ENCODE results near the gene ZCCHC7.

The ZCCHC7 gene

DNA sequence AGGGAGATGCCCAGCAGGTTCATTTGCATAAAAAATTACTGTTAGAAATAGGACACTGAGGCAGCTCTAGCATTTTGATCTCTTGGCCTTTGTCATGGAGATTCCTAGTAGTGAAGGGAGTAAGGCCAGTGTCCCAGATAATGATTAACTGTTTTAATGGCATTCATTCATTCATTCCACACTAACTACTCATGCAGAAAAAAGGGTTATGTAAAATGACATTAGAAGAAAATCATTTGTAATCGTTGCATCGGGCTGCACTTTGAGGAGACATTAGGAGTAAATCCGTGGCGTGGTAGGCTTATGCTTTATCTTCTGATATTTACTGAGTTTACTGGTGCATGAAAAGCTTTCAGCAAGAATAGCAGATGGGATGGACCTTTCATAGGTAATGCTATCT is 219.5 kb downstream of the ZCCHC7 start:
- no peak for DNase-seq (ENCODE audit: low read depth)

DNA sequence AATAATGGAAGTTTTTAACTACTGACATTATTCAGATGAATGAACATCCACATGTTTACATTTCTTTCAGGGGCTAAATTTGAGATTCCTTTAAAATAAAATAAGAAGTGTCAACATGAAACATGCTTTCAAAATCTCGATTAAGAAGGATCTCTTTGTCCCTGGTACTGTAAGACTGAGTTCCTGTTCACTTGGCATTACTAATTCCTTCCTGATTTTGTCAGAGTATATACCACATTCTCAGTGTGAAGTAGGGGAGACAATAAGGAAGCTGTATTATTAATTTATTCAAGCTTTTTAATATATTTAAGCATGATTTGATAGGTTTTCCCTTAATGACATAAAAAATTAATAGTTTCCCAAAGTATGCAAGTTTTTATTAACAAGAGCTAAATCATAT is 220.6 kb downstream of the ZCCHC7 start:
- DNase-seq (ENCODE audit: low read depth) = no peak

DNA sequence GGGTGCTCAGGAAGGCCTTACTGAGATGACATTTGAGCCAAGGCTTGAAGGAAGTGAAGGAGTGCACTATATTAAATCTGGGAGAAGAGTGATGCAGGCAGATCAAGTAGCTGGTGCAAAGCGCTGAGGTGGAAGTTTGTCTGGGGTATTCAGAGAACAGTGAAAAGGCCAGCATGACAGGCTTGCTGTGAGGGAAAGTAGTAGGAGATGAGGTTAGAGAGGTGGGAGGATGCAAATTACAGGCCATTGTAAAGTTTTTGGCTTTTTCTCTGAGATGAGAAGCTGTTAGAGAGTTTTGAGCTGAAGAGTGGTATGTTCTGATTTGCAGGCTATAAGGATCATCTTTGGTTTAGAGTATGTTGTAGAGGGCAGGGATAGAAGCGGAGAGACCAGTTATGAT is 221.3 kb downstream of the ZCCHC7 start:
- no peak for DNase-seq (ENCODE audit: low read depth)

DNA sequence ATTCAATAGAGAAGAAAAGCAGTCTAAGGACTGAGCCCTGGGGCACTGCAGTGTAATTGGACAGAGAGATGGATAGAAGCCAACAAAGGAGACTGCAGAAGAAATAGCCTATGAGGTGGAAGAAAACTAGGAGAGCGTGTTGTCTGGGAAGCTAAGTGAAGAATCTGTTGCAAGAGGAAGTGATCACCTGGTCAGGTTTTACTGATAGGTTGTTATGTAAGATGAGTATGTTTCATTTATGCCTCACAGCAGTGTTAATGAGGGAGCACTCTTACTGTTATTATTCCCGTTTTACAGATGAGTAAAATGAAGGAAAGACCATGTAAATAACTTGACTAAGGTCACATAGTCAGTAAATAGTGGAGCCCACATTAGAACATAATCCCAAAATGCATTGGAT is 222.1 kb downstream of the ZCCHC7 start:
- DNase-seq (ENCODE audit: low read depth) = no peak

DNA sequence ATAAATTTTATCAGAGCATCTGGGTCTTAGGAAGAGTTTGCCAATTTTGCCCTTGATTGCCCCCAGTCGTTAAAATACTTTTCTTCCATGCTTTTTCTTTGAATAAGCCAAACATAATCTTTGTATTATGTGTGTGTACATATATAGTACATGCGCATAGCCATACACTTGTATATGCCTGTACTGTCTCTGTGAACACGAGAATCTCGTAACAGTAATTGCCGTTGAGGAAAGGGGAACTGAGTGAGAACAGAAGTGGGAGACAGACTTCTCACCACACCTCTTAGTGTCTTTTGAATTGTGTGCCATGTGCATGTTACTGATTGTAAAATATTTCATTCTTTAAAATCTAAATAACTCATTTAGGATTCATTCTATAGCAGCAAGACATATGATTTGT is 222.5 kb downstream of the ZCCHC7 start:
- DNase-seq (ENCODE audit: low read depth) = no peak

DNA sequence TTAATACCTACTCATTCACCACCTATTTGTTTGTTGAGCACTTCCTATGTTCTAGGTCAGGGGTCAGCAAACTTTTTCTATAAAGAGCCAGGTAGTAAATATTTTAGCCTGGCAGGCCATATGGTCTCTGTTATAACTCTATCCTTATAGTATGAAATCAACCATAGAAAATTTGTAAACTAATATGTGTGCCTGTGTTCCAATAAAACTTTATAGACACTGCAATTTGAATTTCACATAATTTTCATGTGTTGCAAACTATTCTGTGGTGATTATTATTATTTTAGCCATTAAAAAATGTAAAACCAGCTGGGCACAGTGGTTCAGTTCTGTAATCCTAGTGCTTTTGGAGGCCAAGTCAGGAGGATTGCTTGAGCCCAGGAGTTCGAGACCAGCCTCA is 223.3 kb downstream of the ZCCHC7 start:
- DNase-seq (ENCODE audit: low read depth) = no peak

DNA sequence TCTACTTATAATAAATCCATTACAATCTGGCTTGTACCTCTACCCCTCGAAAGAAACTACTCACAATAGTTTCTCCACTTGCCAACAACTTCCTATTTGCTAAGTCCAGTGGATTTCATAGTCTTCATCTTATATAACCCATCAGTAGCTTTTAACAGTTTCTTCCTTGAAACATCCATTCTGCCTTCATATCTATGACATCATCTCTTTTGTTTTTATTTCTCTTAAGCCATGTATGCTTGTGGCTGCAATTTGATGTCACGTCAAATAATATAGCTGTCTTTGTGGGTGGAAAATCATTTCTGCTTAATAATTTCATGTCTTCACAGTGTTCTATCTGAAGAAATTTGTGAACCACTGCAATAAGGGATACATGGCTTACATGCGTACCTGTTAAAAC is 224.7 kb downstream of the ZCCHC7 start:
- DNase-seq (ENCODE audit: low read depth) = no peak

DNA sequence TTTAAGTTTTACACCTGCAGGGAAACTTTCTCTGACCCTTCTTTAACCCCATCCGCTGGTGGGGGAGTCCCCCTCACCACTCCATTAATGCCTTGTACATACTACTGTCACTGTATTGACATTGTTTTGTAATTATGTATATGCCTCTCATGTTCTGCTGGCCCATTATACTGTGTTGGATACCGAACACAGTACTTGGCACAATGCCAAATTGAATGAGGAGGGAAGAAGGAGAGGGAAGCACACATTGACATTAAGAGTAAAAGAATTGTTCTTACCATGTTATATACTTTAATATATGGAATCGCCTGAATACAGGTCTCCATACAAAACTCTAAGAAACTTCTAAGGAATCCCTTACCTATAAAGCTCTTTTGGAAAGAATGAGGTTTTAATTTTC is 228.5 kb downstream of the ZCCHC7 start:
- DNase-seq (ENCODE audit: low read depth) = no peak

DNA sequence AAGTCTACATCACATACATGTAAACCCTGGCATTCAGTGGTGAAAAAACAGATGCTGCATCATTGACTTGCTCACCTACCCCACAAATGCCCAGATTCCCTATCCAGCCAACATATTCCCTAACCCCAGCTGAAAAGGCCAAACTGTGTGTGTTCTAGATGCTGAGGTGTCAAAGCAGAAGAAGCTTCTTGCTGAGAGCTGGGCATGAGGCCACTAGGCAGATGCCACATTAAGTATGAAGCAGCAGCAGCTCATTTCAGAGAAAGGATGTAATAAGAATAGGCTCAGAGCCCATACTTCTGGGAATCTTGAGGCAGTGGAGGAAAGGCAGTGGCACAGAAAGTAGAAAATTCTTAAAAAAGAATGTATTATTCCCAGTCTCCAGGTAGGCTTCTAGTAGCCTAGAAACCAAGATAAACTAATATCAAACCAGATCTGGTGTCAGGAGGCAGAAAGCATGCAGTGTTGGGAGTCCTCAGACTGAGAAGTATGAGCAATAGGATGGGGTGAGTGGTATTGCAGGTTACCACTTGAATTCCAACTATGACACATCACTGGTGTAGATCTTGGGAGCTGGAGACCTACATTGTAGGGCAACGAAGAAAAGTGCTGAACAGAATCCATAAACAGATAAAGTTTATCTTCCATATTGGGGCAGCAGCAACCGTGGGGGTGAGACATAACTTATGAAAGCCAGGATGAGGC is 230.3 kb downstream of the ZCCHC7 start:
- peak; percentile 41 for DNase-seq (ENCODE audit: low read depth)

DNA sequence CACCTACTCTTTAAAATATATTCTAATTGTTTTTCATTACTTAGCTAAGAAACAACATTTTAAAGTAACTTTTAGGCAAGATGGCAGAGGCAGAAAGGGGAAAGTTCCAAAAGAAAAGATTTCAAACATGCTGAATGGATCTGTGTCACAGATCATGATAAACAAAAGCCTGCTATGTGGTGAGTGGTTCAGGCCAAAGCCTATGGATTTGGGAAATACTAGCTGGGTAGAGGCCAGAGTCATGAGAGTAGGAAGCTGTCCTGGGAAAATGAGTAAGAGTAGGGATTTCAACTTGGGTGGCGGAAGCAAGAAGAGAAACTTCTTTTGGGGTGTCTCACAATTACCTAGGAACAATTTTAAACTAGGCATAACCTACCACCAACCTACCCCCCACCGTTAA is 233.4 kb downstream of the ZCCHC7 start:
- DNase-seq (ENCODE audit: low read depth) = no peak

DNA sequence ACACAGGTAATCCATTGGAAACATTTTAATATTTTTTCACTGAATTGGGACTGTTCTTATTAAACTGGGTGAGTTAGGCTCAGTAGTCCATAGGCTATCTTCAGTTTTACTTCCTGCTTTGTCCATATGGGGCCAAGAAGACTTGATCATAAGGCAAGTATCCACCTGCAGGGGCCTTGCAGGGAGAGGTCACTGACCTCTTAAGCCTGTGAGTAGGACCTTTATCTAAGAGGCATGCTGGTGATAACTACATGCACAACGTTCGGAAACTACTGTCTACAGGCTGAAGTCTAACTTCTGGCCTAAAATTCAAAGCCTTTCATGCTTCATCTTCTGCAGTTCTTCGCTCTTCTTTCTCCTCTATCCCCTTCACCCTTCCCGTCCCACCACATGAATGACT is 242.1 kb downstream of the ZCCHC7 start:
- no peak for DNase-seq (ENCODE audit: low read depth)

DNA sequence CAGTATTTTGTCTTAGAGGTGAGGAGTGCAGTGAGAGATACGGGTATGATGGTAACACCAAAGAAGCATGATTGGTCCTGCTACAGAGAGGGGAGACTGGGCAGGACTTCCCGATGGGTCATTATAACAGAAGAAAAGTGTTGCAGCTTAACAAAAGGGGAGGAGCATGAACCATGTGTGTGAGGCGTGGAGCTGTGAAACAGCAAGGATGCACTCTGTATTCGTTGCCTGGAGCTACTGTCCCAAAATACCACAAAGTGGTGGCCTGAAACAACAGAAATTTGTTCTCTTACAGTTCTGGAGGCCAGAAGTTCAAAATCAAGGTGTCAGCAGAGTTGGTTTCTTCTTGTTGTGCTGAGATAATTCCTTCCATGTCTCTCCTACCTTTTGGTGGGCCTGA is 242.8 kb downstream of the ZCCHC7 start:
- DNase-seq (ENCODE audit: low read depth) = no peak

DNA sequence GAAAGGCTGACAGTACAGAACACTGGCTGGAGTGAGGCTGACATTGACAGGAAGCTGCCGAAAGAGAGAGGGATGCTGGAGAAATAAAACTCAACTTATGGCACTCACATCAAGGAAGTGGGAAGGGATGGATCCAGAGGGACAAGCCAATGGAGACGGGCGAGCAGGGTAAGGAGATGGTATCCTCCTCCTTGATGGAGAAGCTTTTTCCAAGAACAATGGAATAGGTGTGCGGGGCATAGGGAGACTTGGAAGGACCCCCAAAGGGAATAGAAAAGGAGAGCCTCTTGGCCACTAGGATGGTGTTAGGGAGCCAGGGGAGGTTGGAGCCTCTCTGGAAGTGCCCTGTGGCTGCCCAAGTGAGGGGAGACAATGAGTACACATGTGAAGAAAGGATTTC is 243.8 kb downstream of the ZCCHC7 start:
- no peak for DNase-seq (ENCODE audit: low read depth)

DNA sequence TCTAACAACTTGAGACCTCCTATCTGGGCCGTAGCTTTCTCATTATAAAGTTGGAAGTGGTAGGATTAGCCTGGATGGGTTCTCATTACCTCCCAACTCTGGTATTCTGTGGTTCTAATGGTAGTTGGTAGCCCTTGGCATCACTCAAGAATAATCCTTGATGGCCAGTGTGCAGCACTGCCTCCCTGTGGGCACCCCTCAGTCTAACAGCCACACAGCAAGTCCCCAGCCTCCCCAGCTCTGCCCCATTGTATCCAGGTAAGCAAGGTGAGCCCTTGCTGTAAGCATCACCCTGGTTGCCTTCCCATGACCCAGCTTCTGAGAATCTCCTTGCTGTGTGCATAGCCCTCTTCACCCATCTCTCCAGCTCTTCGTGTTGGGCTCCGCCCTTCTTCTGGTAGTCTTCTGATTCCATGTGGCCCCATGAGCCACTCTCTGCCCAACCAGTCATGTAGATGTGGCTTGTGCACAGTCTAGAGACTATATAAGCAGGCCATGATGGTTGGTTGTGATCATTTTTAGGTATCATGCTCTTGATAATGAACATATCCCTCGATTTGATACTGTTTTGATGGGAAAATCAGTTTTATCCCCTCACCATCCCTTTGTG is 244.5 kb downstream of the ZCCHC7 start:
- DNase-seq (ENCODE audit: low read depth) = peak; percentile 4

DNA sequence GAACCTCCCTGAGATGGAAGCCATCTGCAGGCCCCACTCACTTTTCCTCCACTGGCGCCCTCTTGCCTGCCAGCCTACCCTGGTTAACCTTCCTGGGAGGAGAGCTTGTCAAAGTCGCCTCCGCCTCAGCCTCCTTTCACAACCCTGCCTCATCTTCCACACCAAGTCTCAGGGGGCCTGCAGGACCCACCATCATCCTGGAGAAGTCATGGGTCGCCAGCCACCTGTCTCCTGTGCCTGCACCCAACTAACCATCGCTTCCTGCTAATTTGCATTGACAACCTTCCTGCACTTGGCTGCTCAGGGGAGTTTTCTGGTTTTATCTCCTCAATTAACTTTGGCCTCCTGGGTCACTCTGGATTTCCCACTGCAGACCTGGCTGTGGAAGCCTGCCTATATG is 249.3 kb downstream of the ZCCHC7 start:
- no peak for DNase-seq (ENCODE audit: low read depth)

DNA sequence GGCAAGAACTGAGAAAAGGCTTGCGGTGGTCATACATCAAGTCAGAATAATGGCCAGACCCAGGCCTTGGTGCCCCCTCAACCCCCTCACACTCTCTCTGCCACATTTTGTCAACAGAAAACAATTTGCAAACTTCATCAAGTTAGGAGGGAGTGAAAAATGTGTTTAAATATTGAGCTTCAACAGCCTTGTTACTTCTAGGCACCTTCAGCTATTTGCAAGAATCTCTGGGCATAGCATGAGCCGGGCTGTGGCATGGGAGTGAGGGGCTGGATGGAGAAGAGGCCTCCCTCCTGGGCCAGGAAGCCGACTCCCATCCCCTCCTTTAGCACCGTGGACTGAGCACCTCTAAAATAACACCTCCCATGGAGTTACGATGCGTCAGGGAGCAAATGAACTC is 249.9 kb downstream of the ZCCHC7 start:
- DNase-seq (ENCODE audit: low read depth) = no peak

DNA sequence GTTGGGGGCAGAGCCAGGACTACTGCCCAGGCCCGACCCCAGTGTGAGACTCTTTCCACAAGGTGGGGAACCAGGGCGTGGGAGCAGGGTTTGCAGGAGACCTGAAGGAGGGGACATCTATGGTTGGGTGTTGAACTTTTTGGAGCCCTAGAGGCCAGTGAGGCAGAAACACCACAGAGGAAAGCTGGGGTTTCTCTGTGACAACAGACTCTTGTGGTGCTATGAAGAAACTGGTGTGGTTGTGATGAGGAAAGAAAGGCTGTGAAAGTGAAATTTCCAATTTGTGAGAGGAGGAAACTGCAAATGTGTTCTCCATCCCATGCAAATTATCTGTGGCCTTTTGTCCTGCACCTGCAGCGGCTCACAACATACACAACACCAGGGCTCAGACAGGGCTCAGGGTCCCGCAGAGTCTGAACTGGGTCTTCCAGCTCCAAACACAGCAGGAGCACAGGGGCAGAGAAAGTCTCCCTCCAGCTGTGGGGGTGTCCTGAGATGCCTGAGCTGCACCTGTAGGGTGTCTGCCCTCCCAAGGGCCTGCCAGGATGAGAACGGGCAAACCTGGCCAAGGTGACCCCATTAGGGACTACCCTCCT is 250.7 kb downstream of the ZCCHC7 start:
- no peak for DNase-seq (ENCODE audit: low read depth)

DNA sequence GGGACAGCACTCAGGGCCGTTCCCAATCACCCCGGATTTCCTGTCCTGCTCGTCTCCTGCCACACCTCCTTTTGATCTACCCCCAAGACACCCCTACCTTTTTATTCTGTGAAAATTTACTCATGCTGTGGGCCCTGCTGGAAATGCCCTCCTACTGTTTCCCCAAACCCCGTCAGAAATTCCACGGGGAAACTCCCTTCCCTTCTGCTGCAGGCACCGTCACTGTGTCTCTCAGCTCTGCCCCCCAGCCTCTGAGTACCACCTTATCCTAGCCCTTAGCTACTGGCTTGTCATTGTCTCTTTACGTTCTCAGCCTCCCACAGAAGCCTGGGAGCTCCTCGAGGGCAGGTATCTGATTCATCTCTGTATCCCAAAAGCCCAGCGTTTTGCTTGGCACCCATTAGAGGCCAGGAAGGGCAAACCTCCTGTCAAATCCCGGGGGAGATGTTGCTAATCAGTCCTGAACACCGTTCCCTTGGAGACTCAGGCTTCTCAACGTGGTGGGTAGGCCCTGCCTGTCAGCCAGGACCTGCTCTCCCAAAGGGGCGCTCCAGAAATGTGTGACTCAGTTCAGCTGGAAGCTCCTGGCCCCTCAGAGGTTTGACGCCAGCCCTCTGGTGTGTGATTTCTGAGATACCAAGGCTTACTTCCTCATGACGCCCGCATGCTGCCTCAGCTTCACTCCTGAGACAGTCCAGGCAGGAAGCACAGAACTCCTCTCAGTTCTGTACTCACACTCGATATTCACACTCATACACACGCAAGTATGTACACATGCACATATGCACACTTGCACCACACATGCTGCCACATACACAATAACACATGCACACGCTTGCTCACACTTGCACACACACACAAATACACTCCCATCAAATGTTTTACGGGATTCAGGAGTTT is 251.4 kb downstream of the ZCCHC7 start:
- peak; percentile 61 for DNase-seq (ENCODE audit: low read depth)

DNA sequence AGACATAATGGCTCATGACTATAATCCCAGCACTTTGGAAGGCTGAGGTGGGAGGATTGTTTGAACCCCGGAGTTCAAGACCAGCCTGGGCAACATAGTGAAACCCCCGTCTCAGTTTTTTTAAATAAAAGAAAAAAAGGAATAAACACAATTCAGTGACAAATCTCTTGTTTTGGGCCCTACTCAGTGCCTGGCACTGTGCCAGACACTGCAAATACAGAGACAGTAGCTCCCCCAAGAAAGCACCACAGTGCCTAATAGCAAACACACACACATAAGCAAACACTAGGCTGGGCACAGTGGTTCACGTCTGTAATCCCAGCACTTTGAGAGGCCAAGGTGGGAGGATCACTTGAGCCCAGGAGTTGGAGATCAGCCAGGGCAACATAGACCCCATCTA is 252.5 kb downstream of the ZCCHC7 start:
- no peak for DNase-seq (ENCODE audit: low read depth)

DNA sequence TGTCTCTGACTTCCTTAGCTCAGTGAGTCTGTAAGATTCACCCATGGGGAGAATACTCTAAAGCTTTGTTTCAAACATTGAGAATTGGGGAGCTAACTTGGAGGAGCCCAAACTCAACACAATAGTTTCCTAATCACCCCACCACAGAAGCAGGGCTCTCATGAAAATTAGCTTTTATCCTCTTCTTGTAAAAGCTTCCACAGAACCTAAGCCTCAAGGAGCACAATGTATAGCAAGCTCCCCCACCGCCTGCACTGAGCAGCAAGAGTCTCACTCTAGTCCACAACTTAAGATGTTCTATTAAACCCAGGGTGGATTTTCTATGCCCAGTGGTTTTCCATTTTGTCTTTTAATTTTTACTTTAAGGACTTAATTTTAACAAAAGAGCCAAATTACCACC is 253.2 kb downstream of the ZCCHC7 start:
- no peak for DNase-seq (ENCODE audit: low read depth)

DNA sequence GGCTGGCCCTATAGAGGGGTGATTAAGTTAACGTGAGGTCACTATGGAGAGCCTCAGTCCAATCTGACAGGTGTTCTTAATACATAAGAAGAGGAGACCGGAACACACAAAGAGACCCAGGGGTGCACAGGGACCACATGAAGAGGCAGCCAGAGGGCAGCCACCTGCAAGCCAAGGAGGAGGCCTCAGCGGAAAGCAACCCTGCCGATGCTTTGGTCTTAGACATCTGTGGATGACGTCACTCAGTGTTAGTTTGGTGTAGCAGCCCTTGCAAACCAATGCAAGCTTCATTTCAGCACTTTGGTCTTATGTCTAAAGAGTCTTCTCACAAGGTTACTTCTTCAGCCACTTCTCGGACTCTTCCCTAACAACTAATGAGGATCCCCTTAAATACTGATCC is 254.5 kb downstream of the ZCCHC7 start:
- DNase-seq (ENCODE audit: low read depth) = no peak

DNA sequence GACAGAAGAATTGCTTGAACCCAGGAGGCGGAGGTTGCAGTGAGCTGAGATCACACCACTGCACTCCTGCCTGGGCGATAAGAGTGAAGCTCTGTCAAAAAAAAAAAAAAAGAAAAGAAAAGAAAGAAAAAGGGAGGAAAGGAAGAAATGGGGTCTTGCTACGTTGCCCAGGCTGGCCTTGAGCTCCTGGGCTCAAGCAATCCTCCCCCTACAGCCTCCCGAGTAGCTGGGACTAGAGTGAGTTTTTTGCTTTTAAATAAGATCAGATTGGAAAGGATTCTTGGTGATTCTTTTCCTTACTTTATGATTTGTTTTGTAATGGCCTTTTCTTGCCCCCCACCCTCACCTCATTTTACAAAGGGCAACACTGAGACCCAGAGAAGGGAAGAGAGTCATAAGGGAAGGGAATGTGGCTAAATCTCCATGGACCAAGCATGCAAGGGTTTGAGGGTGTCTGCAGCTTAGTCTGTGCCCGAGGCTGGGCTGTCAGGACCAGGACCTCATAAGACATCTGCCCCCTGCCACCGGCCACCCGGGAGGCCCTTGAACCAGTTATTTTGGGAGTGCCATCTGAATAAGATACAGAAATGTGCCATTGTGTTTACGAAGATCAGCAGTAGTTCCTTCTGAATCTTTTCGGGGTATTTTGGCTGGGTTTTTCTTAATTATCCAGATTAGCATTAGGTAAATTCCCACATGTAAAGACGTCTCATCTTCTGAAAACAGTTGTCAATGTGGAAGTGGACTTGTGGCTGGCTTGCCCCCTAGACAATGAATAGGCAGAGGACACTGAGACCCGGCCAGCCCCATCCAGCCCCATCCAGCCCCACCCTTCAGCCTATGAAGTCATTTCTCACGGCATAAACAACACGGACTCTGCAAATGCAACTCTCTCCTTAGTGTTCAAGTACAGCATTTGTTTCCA is 257.6 kb downstream of the ZCCHC7 start:
- DNase-seq (ENCODE audit: low read depth) = no peak

Data from EH (cell line).